ENCODE data around the gene KDM8.
"Not testable (repeated sequence)": the region's sequence is repeated elsewhere in the genome, so short reads cannot be mapped to it uniquely, and the experiment has no call there.

The KDM8 gene

DNA sequence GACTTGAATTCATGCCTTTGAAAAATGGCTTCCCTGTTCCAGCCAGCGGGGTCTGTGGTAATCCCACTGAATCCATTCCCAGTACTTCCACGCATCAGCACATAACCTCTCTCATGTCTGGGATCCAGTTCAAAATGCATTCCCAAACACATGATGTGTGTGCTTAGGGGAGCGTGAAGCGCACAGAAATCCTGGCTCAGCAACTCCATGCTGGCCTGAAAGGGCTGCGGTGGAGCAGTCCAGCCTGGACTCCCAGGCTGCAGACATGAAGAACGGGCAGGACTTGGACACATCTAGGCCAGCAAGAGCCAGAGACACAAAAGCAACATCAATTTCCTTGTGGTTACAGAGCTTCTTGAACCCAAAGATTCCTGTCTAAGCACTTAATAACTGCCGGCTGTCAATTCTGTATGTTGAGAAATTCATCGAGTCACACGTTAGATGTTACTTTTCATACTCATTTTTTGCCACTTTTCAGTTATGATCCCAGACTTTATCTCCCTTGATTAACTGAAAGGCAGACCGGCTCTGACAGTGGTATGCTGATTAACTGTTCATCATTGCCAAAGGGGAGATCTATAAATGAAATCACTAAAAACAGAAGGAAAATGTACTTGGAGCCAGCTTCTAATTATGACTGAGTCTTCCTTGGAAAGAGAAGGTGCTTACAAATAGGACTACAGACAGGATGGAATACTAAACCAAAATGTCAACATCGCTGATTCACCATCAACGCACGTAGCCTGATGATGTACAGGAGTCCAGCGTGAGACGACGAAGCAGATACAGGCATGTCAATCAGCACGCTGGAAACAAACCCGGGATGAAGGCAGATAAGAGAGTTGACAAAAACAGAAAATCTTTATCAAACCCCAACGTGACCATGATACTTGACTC is 42.2 kb downstream of the KDM8 start:
- no peak for DNase-seq (ENCODE audit: low spot score)
- no peak overlapping the region for H3K4ac ChIP-seq (ENCODE audit: low read length)
- H3K4me3 ChIP-seq (ENCODE audit: low read length in 2 of 2): no peak overlapping the region

DNA sequence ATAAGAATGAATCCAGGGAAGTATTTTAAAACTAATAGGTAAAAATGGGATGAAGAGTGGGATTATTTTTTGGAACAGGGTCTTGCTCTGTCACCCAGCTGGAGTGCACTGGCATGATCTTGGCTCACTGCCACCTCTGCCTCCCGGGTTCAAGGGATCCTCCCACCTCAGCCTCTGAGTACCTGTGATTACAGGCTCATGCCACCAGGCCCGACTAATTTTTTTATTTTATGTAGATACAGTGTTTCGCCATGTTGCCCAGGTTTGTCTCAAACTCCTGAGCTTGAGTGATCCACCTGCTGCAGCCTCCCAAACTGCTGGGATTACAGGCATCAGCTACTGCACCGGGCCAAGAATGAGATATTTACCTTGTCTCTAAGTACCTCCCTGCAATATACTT is 43.1 kb downstream of the KDM8 start:
- H2BK15ac ChIP-seq (ENCODE audit: low read length): no peak overlapping the region
- no peak overlapping the region for H3K23ac ChIP-seq (ENCODE audit: low read depth, low read length, poor library complexity)
- H2AK5ac ChIP-seq (ENCODE audit: low read depth, low read length): no peak overlapping the region
- H3K4me1 ChIP-seq (ENCODE audit: control insufficient read depth in 2 of 2, insufficient read depth in 1 of 2, low read depth in 1 of 2, low read length in 2 of 2): peaks cover 10% of the 10 kb centered on the region in 2 donors
- no peak overlapping the region for H4K8ac ChIP-seq (ENCODE audit: low read depth, low read length)
- no peak overlapping the region for H3K4me2 ChIP-seq (ENCODE audit: insufficient read depth, low read length, poor library complexity, severe bottlenecking)
- H3K9ac ChIP-seq (ENCODE audit: low read depth, low read length, poor library complexity): no peak overlapping the region
- H3K36me3 ChIP-seq (replicated peaks in 1 of 2; ENCODE audit: control insufficient read depth in 2 of 2, insufficient read depth in 2 of 2, low read length in 2 of 2): peaks cover 0 to 6% of the 10 kb centered on the region in 2 donors
- H3K18ac ChIP-seq (ENCODE audit: low read length): no peak overlapping the region
- H3K4ac ChIP-seq (ENCODE audit: low read length): no peak overlapping the region
- H3K9me3 ChIP-seq (replicated peaks in 1 of 2; ENCODE audit: control insufficient read depth in 2 of 2, insufficient read depth in 1 of 2, low read depth in 1 of 2, low read length in 2 of 2): no peaks in the 10 kb centered on the region
- no peak overlapping the region for H3K14ac ChIP-seq (ENCODE audit: low read length)
- no peak overlapping the region for H2AFZ ChIP-seq (ENCODE audit: low read length)
- H2BK12ac ChIP-seq (ENCODE audit: low read length): no peak overlapping the region
- H3K27me3 ChIP-seq (ENCODE audit: control insufficient read depth in 3 of 3, insufficient read depth in 3 of 3, low read depth in 1 of 3, low read length in 3 of 3): no peaks in the 10 kb centered on the region
- H3K4me3 ChIP-seq (ENCODE audit: low read length in 2 of 2): no peak overlapping the region
- no peak overlapping the region for H2BK5ac ChIP-seq (ENCODE audit: low read length)
- WGBS, 2 donors (ENCODE audit: extremely low coverage in 2 of 2, insufficient read length in 2 of 2, insufficient replicate concordance in 1 of 2): no CpG with 5 or more reads among the region's 4 CpGs
- no peak overlapping the region for H3K27ac ChIP-seq (replicated peaks; ENCODE audit: low read length)
- no peak overlapping the region for H4K91ac ChIP-seq (ENCODE audit: low read depth, low read length, poor library complexity)
- H3K79me1 ChIP-seq (ENCODE audit: low read depth, low read length): peaks cover 1% of the 10 kb centered on the region
- no peak for DNase-seq (ENCODE audit: low spot score)
- H2BK120ac ChIP-seq (ENCODE audit: low read depth, low read length): no peak overlapping the region

More for the DNA sequence above, 42.2 kb downstream of the KDM8 start:
- Histone ChIP-seq H3K23ac (ENCODE audit: low read depth, low read length, poor library complexity) (no peak overlapping the region), H2AFZ (ENCODE audit: low read length) (no peak overlapping the region), H2BK120ac (ENCODE audit: low read depth, low read length) (no peak overlapping the region), H3K4me1 (ENCODE audit: control insufficient read depth in 2 of 2, insufficient read depth in 1 of 2, low read depth in 1 of 2, low read length in 2 of 2) (peaks cover 10% of the 10 kb centered on the region in 2 donors), H2AK5ac (ENCODE audit: low read depth, low read length) (no peak overlapping the region), H3K36me3 (replicated peaks in 1 of 2; ENCODE audit: control insufficient read depth in 2 of 2, insufficient read depth in 2 of 2, low read length in 2 of 2) (peaks cover 0 to 11% of the 10 kb centered on the region in 2 donors), H3K27ac (replicated peaks; ENCODE audit: low read length) (no peak overlapping the region), H3K4me2 (ENCODE audit: insufficient read depth, low read length, poor library complexity, severe bottlenecking) (no peak overlapping the region), H3K79me1 (ENCODE audit: low read depth, low read length) (peaks cover 1% of the 10 kb centered on the region), H3K9me3 (replicated peaks in 1 of 2; ENCODE audit: control insufficient read depth in 2 of 2, insufficient read depth in 1 of 2, low read depth in 1 of 2, low read length in 2 of 2) (no peaks in the 10 kb centered on the region), H2BK5ac (ENCODE audit: low read length) (no peak overlapping the region), H3K14ac (ENCODE audit: low read length) (no peak overlapping the region), H2BK15ac (ENCODE audit: low read length) (no peak overlapping the region), H2BK12ac (ENCODE audit: low read length) (no peak overlapping the region), H3K27me3 (ENCODE audit: control insufficient read depth in 3 of 3, insufficient read depth in 3 of 3, low read depth in 1 of 3, low read length in 3 of 3) (no peaks in the 10 kb centered on the region), H3K18ac (ENCODE audit: low read length) (peak overlapping the region; percentile 32), H4K8ac (ENCODE audit: low read depth, low read length) (no peak overlapping the region), H4K91ac (ENCODE audit: low read depth, low read length, poor library complexity) (no peak overlapping the region), H3K9ac (ENCODE audit: low read depth, low read length, poor library complexity) (peak overlapping the region; percentile 63)
- WGBS, 2 donors (ENCODE audit: extremely low coverage in 2 of 2, insufficient read length in 2 of 2, insufficient replicate concordance in 1 of 2): no CpG with 5 or more reads among the region's 19 CpGs

DNA sequence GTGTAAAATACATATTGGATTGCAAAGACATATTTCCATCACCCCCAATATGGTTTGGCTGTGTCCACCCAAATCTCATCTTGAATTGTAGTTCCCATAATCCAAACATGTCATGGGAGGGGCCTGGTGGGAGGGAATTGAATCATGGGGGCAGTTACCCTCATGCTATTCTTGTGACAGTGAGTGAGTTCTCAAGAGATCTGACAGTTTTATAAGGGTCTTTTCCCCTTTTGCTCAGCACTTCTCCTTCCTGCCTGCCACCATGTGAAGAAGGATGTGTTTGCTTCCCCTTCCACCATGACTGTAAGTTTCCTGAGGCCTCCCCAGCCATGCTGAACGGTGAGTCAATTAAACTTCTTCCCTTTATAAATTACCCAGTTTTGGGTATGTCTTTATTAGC is 43.8 kb downstream of the KDM8 start:
- not testable (repeated sequence) for H3K4ac ChIP-seq (ENCODE audit: low read length); H2AFZ ChIP-seq (ENCODE audit: low read length); H3K4me3 ChIP-seq (ENCODE audit: low read length in 2 of 2); H2BK12ac ChIP-seq (ENCODE audit: low read length); H2AK5ac ChIP-seq (ENCODE audit: low read depth, low read length); H2BK120ac ChIP-seq (ENCODE audit: low read depth, low read length); H3K79me1 ChIP-seq (ENCODE audit: low read depth, low read length); H2BK5ac ChIP-seq (ENCODE audit: low read length); H4K91ac ChIP-seq (ENCODE audit: low read depth, low read length, poor library complexity); H3K23ac ChIP-seq (ENCODE audit: low read depth, low read length, poor library complexity); H3K27me3 ChIP-seq (ENCODE audit: control insufficient read depth in 3 of 3, insufficient read depth in 3 of 3, low read depth in 1 of 3, low read length in 3 of 3); H3K36me3 ChIP-seq (replicated peaks in 1 of 2; ENCODE audit: control insufficient read depth in 2 of 2, insufficient read depth in 2 of 2, low read length in 2 of 2); H3K4me2 ChIP-seq (ENCODE audit: insufficient read depth, low read length, poor library complexity, severe bottlenecking); H2BK15ac ChIP-seq (ENCODE audit: low read length); H3K9ac ChIP-seq (ENCODE audit: low read depth, low read length, poor library complexity); H3K9me3 ChIP-seq (replicated peaks in 1 of 2; ENCODE audit: control insufficient read depth in 2 of 2, insufficient read depth in 1 of 2, low read depth in 1 of 2, low read length in 2 of 2); H3K14ac ChIP-seq (ENCODE audit: low read length); DNase-seq (ENCODE audit: low spot score); H3K27ac ChIP-seq (replicated peaks; ENCODE audit: low read length); H3K18ac ChIP-seq (ENCODE audit: low read length); H4K8ac ChIP-seq (ENCODE audit: low read depth, low read length)
- WGBS, 2 donors (ENCODE audit: extremely low coverage in 2 of 2, insufficient read length in 2 of 2, insufficient replicate concordance in 1 of 2): no CpG with 5 or more reads among the region's 1 CpG
- H3K4me1 ChIP-seq (ENCODE audit: control insufficient read depth in 2 of 2, insufficient read depth in 1 of 2, low read depth in 1 of 2, low read length in 2 of 2): peaks cover 10 to 13% of the 10 kb centered on the region in 2 donors

DNA sequence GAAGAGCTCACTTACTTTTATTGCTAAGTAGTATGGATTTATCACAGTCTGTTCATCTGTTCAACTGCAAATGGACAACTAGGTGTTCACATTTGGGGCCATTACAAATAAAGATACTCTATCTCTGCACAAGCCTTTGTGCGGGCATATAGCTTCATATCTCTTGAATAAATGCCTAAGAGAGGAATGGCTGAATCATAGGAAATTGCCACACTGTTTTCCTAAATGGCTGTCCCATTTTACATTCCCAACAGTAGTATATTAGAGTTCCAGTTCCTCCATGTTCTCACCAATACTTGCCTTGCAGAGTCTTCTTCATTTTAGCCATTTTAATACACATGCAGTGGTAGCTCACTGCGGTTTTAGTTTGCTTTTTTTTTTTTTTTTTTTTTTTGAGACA is 44.7 kb downstream of the KDM8 start:
- no peak overlapping the region for H2AK5ac ChIP-seq (ENCODE audit: low read depth, low read length)
- no peak for DNase-seq (ENCODE audit: low spot score)
- no peak overlapping the region for H2BK120ac ChIP-seq (ENCODE audit: low read depth, low read length)
- H4K91ac ChIP-seq (ENCODE audit: low read depth, low read length, poor library complexity): no peak overlapping the region
- no peak overlapping the region for H3K23ac ChIP-seq (ENCODE audit: low read depth, low read length, poor library complexity)
- no peak overlapping the region for H2BK12ac ChIP-seq (ENCODE audit: low read length)
- no peak overlapping the region for H3K9ac ChIP-seq (ENCODE audit: low read depth, low read length, poor library complexity)
- H3K4me1 ChIP-seq (ENCODE audit: control insufficient read depth in 2 of 2, insufficient read depth in 1 of 2, low read depth in 1 of 2, low read length in 2 of 2): peaks cover 5 to 9% of the 10 kb centered on the region in 2 donors
- H3K79me1 ChIP-seq (ENCODE audit: low read depth, low read length): peaks cover 1% of the 10 kb centered on the region
- H3K14ac ChIP-seq (ENCODE audit: low read length): no peak overlapping the region
- H3K4me2 ChIP-seq (ENCODE audit: insufficient read depth, low read length, poor library complexity, severe bottlenecking): no peak overlapping the region
- no peaks in the 10 kb centered on the region for H3K9me3 ChIP-seq (replicated peaks in 1 of 2; ENCODE audit: control insufficient read depth in 2 of 2, insufficient read depth in 1 of 2, low read depth in 1 of 2, low read length in 2 of 2)
- H3K4ac ChIP-seq (ENCODE audit: low read length): no peak overlapping the region
- H3K4me3 ChIP-seq (ENCODE audit: low read length in 2 of 2): no peak overlapping the region
- H3K36me3 ChIP-seq (replicated peaks in 1 of 2; ENCODE audit: control insufficient read depth in 2 of 2, insufficient read depth in 2 of 2, low read length in 2 of 2): peaks cover 0 to 7% of the 10 kb centered on the region in 2 donors
- no peak overlapping the region for H2BK5ac ChIP-seq (ENCODE audit: low read length)
- H3K27me3 ChIP-seq (ENCODE audit: control insufficient read depth in 3 of 3, insufficient read depth in 3 of 3, low read depth in 1 of 3, low read length in 3 of 3): no peaks in the 10 kb centered on the region
- H3K27ac ChIP-seq (replicated peaks; ENCODE audit: low read length): no peak overlapping the region
- no peak overlapping the region for H3K18ac ChIP-seq (ENCODE audit: low read length)
- H4K8ac ChIP-seq (ENCODE audit: low read depth, low read length): no peak overlapping the region
- no peak overlapping the region for H2AFZ ChIP-seq (ENCODE audit: low read length)
- no peak overlapping the region for H2BK15ac ChIP-seq (ENCODE audit: low read length)
- no CpG with 5 or more reads among the region's 2 CpGs for WGBS, 2 donors (ENCODE audit: extremely low coverage in 2 of 2, insufficient read length in 2 of 2, insufficient replicate concordance in 1 of 2)
